HG03139 (cell line): ENCODE data around the gene FBXL3.
"Not testable (repeated sequence)": the region's sequence is repeated elsewhere in the genome, so short reads cannot be mapped to it uniquely, and the experiment has no call there.

Experiments
- ATAC-seq: cut with Tn5 transposase; IDR thresholded peaks from one replicate; pipeline ENCODE4 v1.9.1; 2021; ENCODE audit not compliant: unreplicated experiment

Gene FBXL3

GRCh38 chr13:77028202-77028601 is 1.2 kb upstream of the FBXL3 start:
- ATAC-seq, result no peak

GRCh38 chr13:77026255-77026860 is 601 bp downstream of the FBXL3 start:
- ATAC-seq, result peak; percentile 54

- no peak for ATAC-seq
Measured at GRCh38 chr13:77022341-77022740, 4.6 kb downstream of the FBXL3 start.

GRCh38 chr13:77019756-77020155 is 7.2 kb downstream of the FBXL3 start:
- no peak for ATAC-seq

- no peak for ATAC-seq
Measured at GRCh38 chr13:77016888-77017623, 9.9 kb downstream of the FBXL3 start.

- ATAC-seq, result no peak
Measured at GRCh38 chr13:77016251-77016812, 10.6 kb downstream of the FBXL3 start.

- ATAC-seq, result no peak
Measured at GRCh38 chr13:77014906-77015685, 11.9 kb downstream of the FBXL3 start.

- no peak for ATAC-seq
Measured at GRCh38 chr13:77013853-77014542, 13.0 kb downstream of the FBXL3 start.

GRCh38 chr13:77009719-77010118 is 17.2 kb downstream of the FBXL3 start:
- ATAC-seq, result not testable (repeated sequence)

- no peak for ATAC-seq
Measured at GRCh38 chr13:77009011-77009410, 17.9 kb downstream of the FBXL3 start.

- ATAC-seq, result not testable (repeated sequence)
Measured at GRCh38 chr13:77008337-77008736, 18.6 kb downstream of the FBXL3 start.

- no peak for ATAC-seq
Measured at GRCh38 chr13:77002590-77003190, 24.3 kb downstream of the FBXL3 start.

GRCh38 chr13:77001963-77002587 is 24.9 kb downstream of the FBXL3 start:
- ATAC-seq, result no peak

- ATAC-seq, result no peak
Measured at GRCh38 chr13:77001540-77001939, 25.4 kb downstream of the FBXL3 start.

- no peak for ATAC-seq
Measured at GRCh38 chr13:77000475-77000874, 26.5 kb downstream of the FBXL3 start.

- no peak for ATAC-seq
Measured at GRCh38 chr13:76994281-76994680, 32.7 kb downstream of the FBXL3 start.

- ATAC-seq, result no peak
Measured at GRCh38 chr13:76993473-76993872, 33.5 kb downstream of the FBXL3 start.

GRCh38 chr13:76993021-76993420 is 33.9 kb downstream of the FBXL3 start:
- ATAC-seq, result no peak

- ATAC-seq, result no peak
Measured at GRCh38 chr13:76992548-76993001, 34.4 kb downstream of the FBXL3 start.
